ENCODE data around the gene DYNAP.
A peak's percentile ranks its signal among the peaks of the same experiment; 100 is the strongest.

The DYNAP gene

GRCh38 chr18:54604211-54604610, 13.2 kb downstream of the DYNAP start:
- TF ChIP-seq EZH2phosphoT487 (IDR thresholded peaks at IDR 0.05; ENCODE audit: low read length) (no peak), EZH2 (optimal IDR thresholded peaks at IDR 0.05; ENCODE audit: low read depth, low read length) (no peak), CTCF (IDR thresholded peaks at IDR 0.05; ENCODE audit: low read length) (no peak)
- no peaks in the 10 kb centered on the region for H3K27me3 ChIP-seq (replicated peaks; ENCODE audit: insufficient read depth, low read length)

GRCh38 chr18:54606835-54607212, 15.8 kb downstream of the DYNAP start:
- H2AFZ ChIP-seq (ENCODE audit: low read length): no peak overlapping the region
- H3K4me3 ChIP-seq (ENCODE audit: low read length): no peak overlapping the region
- no peaks in the 10 kb centered on the region for H3K9me3 ChIP-seq (replicated peaks; ENCODE audit: insufficient read depth, low read length)
- H3K79me2 ChIP-seq (ENCODE audit: low read length): no peaks in the 10 kb centered on the region
- no peak overlapping the region for H3K4me2 ChIP-seq (ENCODE audit: low read depth, low read length)
- no peak overlapping the region for H3K9ac ChIP-seq (ENCODE audit: low read length)
- H3K27me3 ChIP-seq (replicated peaks; ENCODE audit: insufficient read depth, low read length): no peaks in the 10 kb centered on the region
- no peaks in the 10 kb centered on the region for H3K36me3 ChIP-seq (replicated peaks; ENCODE audit: insufficient read depth, low read length)
- H3K9me2 ChIP-seq (replicated peaks; ENCODE audit: insufficient read depth, low read length): no peaks in the 10 kb centered on the region
- H3F3A ChIP-seq (ENCODE audit: insufficient read depth, low read length): no peaks in the 10 kb centered on the region
- TF ChIP-seq EZH2 (optimal IDR thresholded peaks at IDR 0.05; ENCODE audit: low read depth, low read length) (no peak), CTCF (IDR thresholded peaks at IDR 0.05; ENCODE audit: low read length) (no peak)
- no peaks in the 10 kb centered on the region for H3K4me1 ChIP-seq (ENCODE audit: low read length)
- no peak overlapping the region for H3K27ac ChIP-seq (ENCODE audit: low read length)
- H4K20me1 ChIP-seq (ENCODE audit: insufficient read depth, low read length): no peaks in the 10 kb centered on the region
- DNase-seq: no peak

More at GRCh38 chr18:54604211-54604610, 13.2 kb downstream of the DYNAP start:
- Histone ChIP-seq H3K27ac (ENCODE audit: low read length) (no peak overlapping the region), H3K9me3 (replicated peaks; ENCODE audit: insufficient read depth, low read length) (no peaks in the 10 kb centered on the region), H3K4me1 (ENCODE audit: low read length) (no peaks in the 10 kb centered on the region), H3K79me2 (ENCODE audit: low read length) (no peaks in the 10 kb centered on the region), H3F3A (ENCODE audit: insufficient read depth, low read length) (no peaks in the 10 kb centered on the region), H3K4me3 (ENCODE audit: low read length) (no peak overlapping the region), H3K4me2 (ENCODE audit: low read depth, low read length) (no peak overlapping the region), H3K9me2 (replicated peaks; ENCODE audit: insufficient read depth, low read length) (no peaks in the 10 kb centered on the region), H3K9ac (ENCODE audit: low read length) (no peak overlapping the region), H4K20me1 (ENCODE audit: insufficient read depth, low read length) (no peaks in the 10 kb centered on the region), H2AFZ (ENCODE audit: low read length) (no peak overlapping the region), H3K36me3 (replicated peaks; ENCODE audit: insufficient read depth, low read length) (no peaks in the 10 kb centered on the region)
- no peak for DNase-seq

- no peak overlapping the region for H3K9ac ChIP-seq (ENCODE audit: low read length)
- DNase-seq: no peak
- no peak overlapping the region for H3K27ac ChIP-seq (ENCODE audit: low read length)
Observed at GRCh38 chr18:54607213-54608027, 16.4 kb downstream of the DYNAP start.

More at GRCh38 chr18:54607213-54608027, 16.4 kb downstream of the DYNAP start:
- Histone ChIP-seq H3K9me3 (replicated peaks; ENCODE audit: insufficient read depth, low read length) (no peaks in the 10 kb centered on the region), H3K9me2 (replicated peaks; ENCODE audit: insufficient read depth, low read length) (no peaks in the 10 kb centered on the region), H2AFZ (ENCODE audit: low read length) (no peak overlapping the region), H3K79me2 (ENCODE audit: low read length) (no peaks in the 10 kb centered on the region), H3K36me3 (replicated peaks; ENCODE audit: insufficient read depth, low read length) (no peaks in the 10 kb centered on the region), H4K20me1 (ENCODE audit: insufficient read depth, low read length) (no peaks in the 10 kb centered on the region), H3K4me3 (ENCODE audit: low read length) (no peak overlapping the region), H3K4me1 (ENCODE audit: low read length) (no peaks in the 10 kb centered on the region), H3F3A (ENCODE audit: insufficient read depth, low read length) (no peaks in the 10 kb centered on the region), H3K4me2 (ENCODE audit: low read depth, low read length) (peak overlapping the region; percentile 30; the same call in 1 of the 2 replicates), H3K27me3 (replicated peaks; ENCODE audit: insufficient read depth, low read length) (no peaks in the 10 kb centered on the region)
- TF ChIP-seq EZH2 (optimal IDR thresholded peaks at IDR 0.05; ENCODE audit: low read depth, low read length) (no peak), CTCF (IDR thresholded peaks at IDR 0.05; ENCODE audit: low read length) (no peak), EZH2phosphoT487 (IDR thresholded peaks at IDR 0.05; ENCODE audit: low read length) (no peak)
